ENCODE results near the gene NAPA. TPM values are rescaled to one million over a fixed set of nuclear protein-coding genes. Genes with fewer than 3 reads are reported as not detected.

The NAPA gene
- total RNA-seq, result 100 to 1,000 TPM in 2 of 4 donors, 10 to 100 TPM in 2; 95.9 to 134 (median 112) TPM

DNA sequence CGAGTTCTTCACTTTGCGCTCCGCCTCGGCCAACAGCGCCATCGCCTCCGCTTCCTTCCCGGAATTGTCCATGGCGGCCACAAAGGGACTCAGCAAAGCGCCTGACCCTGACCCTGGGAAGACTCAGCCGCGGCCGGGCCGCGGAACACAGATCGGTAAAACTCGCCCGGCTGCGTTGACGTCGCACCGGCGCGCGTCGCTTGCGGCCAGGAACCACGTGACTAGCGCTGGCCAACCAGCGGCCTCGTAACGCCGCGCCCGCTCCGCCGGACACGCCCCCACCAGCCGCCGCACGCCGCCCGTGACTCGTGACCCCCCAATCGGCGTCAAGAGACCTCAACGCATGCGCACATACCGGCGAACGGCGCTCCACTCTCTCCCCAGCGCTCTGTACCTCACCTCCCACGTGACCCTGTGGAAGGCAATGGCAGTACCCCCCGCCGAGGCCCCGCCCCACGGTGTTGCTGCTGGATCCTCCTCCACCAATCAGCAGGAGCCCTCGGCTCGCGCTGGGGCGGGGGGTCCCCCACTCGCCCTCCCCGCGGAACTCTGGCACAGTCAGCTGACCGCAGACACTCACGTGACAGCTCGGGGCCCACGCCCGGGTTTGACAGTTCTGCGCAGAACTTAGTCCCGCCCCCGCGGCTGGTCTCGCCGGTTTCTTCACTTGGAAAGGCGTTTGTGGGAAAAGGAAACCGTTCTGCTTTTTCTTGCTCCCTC lies at the start of gene NAPA:
NAPA (minus strand) TSS at position 195 of the 720 bp plus-strand sequence; CDS start at position 72, 123 bp downstream.
- 0% methylated on average over 1 to 6 of the region's 78 CpGs for WGBS, 2 donors (ENCODE audit: low coverage in 1 of 2)
- Histone ChIP-seq H3K27ac (peak within 1 kb of the TSS; percentile 95 to 99 (median 98)), H3K4me1 (peaks cover 7 to 50% (median 35%) of the 10 kb centered on the region in 3 donors), H3K27me3 (peaks cover 2% of the 10 kb centered on the region), H3K36me3 (no peaks in the 10 kb centered on the region), H3K9me3 (no peaks in the 10 kb centered on the region), H3K4me3 (peak within 1 kb of the TSS; percentile 76 to 97)
- TF ChIP-seq, protein P1, sequence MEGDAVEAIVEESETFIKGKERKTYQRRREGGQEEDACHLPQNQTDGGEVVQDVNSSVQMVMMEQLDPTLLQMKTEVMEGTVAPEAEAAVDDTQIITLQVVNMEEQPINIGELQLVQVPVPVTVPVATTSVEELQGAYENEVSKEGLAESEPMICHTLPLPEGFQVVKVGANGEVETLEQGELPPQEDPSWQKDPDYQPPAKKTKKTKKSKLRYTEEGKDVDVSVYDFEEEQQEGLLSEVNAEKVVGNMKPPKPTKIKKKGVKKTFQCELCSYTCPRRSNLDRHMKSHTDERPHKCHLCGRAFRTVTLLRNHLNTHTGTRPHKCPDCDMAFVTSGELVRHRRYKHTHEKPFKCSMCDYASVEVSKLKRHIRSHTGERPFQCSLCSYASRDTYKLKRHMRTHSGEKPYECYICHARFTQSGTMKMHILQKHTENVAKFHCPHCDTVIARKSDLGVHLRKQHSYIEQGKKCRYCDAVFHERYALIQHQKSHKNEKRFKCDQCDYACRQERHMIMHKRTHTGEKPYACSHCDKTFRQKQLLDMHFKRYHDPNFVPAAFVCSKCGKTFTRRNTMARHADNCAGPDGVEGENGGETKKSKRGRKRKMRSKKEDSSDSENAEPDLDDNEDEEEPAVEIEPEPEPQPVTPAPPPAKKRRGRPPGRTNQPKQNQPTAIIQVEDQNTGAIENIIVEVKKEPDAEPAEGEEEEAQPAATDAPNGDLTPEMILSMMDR (IDR thresholded peaks at IDR 0.05), result peak in 1 of 4 experiments; percentile 0
- TF ChIP-seq POLR2A (IDR thresholded peaks at IDR 0.05) (peak; percentile 94), POLR2AphosphoS5 (IDR thresholded peaks at IDR 0.05) (peak; percentile 94), EP300 (IDR thresholded peaks at IDR 0.05) (no peak)
- ATAC-seq, result peak; percentile 97

DNA sequence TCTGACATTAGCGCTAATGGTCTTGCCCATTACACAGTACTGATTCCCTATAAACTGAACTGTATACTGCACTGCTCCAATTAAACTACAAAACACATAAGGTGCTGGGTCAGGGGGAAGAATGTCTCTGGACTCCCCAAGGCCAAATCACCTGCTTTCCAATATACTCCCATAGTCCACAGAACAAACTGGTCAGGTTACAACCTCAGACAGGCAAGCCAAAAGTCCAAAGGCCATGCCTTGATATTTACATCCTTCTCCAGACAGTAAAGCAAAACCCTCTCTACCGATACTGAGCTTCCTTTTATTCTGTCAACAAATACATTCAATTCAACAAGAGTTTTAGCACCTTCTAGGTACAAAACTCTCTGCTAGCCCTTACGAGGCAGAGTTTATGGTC lies 49.2 kb upstream of the NAPA start:
- Histone ChIP-seq H3K4me3 (no peak overlapping the region), H3K36me3 (no peaks in the 10 kb centered on the region), H3K27me3 (no peaks in the 10 kb centered on the region), H3K4me1 (no peaks in the 10 kb centered on the region), H3K27ac (no peak overlapping the region), H3K9me3 (no peaks in the 10 kb centered on the region)
- 77 to 92% methylated on average over 3 of the region's 3 CpGs for WGBS, 2 donors (ENCODE audit: low coverage in 1 of 2)
- TF ChIP-seq, protein P1 (IDR thresholded peaks at IDR 0.05), result no peak
- TF ChIP-seq EP300 (IDR thresholded peaks at IDR 0.05), result no peak
- TF ChIP-seq POLR2AphosphoS5 (IDR thresholded peaks at IDR 0.05), result no peak
- no peak for TF ChIP-seq POLR2A (IDR thresholded peaks at IDR 0.05)
- no peak for ATAC-seq

DNA sequence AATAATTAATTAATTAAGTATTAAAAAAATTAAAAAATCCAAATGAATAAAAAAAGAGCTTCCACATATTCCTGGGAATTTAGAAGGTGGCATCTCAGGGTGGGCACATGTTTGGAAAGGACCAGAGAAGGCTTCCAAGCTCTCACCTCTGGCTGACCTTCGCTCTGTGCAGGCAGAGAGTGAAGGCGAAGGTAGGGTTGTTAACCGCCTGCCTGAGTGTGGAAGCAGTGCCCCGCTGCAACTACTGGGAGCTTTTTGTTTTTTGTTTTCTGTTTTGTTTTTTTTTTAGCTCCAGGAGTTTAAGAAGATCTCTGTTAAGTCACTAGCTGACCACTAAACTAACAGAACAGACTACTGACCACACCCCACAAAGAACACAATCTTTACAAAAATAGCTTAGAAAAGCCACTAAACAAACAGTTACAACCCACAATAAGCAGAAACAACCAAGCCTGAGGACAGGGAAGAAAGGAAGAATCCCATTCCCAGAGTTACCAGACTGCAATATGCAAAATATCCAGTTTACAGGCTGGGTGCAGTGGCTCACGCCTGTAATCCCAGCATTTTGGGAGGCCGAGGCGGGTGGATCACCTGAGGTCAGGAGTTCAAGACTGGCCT lies 46.7 kb upstream of the NAPA start:
- TF ChIP-seq POLR2AphosphoS5 (IDR thresholded peaks at IDR 0.05) (no peak), POLR2A (IDR thresholded peaks at IDR 0.05) (no peak), EP300 (IDR thresholded peaks at IDR 0.05) (no peak)
- TF ChIP-seq, protein P1 (IDR thresholded peaks at IDR 0.05), result no peak
- ATAC-seq, result no peak
- Histone ChIP-seq H3K9me3 (no peaks in the 10 kb centered on the region), H3K4me3 (no peak overlapping the region), H3K27ac (no peak overlapping the region), H3K4me1 (no peaks in the 10 kb centered on the region), H3K27me3 (no peaks in the 10 kb centered on the region), H3K36me3 (no peaks in the 10 kb centered on the region)
- 90 to 94% methylated on average over 5 to 7 of the region's 7 CpGs for WGBS, 2 donors (ENCODE audit: low coverage in 1 of 2)

DNA sequence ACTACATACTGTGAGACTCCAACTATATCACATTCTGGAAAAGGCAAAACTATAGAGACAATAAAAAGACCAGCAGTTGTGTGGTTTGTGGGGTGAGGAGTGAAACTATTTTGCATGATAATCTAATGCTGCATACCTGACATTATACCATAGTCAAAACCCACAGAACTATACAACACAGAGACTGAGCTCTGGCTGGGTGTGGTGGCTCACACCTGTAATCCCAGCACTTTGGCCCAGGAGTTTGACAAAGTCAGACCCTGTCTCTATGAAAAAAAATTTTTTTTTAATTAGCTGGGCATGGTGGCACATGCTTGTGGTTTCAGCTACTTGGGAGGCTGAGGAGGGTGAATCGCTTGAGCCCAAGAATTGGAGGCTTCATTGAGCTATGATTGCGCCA lies 46.1 kb upstream of the NAPA start:
- H3K4me3 ChIP-seq, result no peak overlapping the region
- no peak for TF ChIP-seq EP300 (IDR thresholded peaks at IDR 0.05)
- TF ChIP-seq POLR2AphosphoS5 (IDR thresholded peaks at IDR 0.05), result no peak
- TF ChIP-seq POLR2A (IDR thresholded peaks at IDR 0.05), result no peak
- TF ChIP-seq, protein P1 (IDR thresholded peaks at IDR 0.05), result no peak
- no peaks in the 10 kb centered on the region for H3K9me3 ChIP-seq
- H3K27me3 ChIP-seq, result no peaks in the 10 kb centered on the region
- no peaks in the 10 kb centered on the region for H3K4me1 ChIP-seq
- H3K36me3 ChIP-seq, result no peaks in the 10 kb centered on the region
- 88% methylated on average over 2 of the region's 2 CpGs; no CpG with 5 or more reads in 1 of the 2 donors for WGBS, 2 donors (ENCODE audit: low coverage in 1 of 2)
- no peak for ATAC-seq
- no peak overlapping the region for H3K27ac ChIP-seq

Measured in gastroesophageal sphincter (tissue), 4 donors.